Articular chondrocyte of knee joint (primary cell): Measurements from ENCODE around the gene GAB1. TPM values are rescaled to one million over a fixed set of nuclear protein-coding genes. Genes with fewer than 3 reads are reported as not detected.

Experiments used
- small RNA-seq: library from RNA; depleted of rRNA; stranded (forward); fragments of <200 nt; gene quantifications from one replicate; pipeline ENCODE3, GENCODE V24; 2012
- total RNA-seq: library from RNA; depleted of rRNA; stranded (reverse); fragments of >200 nt; gene quantifications from 2 replicates; pipeline ENCODE4 v1.2.3, GENCODE V29; 2012

The GAB1 gene
- 20.1 and 27.5 TPM in 2 replicates for total RNA-seq

GRCh38 chr4:143336781-143337599, at the start of gene GAB1:
Gene GAB1, plus strand, starts transcription at chr4:143336876. Its CDS starts 313 bp downstream, at chr4:143337189.

GRCh38 chr4:143513314-143514168, 176.9 kb downstream of the GAB1 start, which contains the start of gene SMARCA5:
Gene SMARCA5, plus strand, starts transcription at chr4:143513702. Its CDS starts 223 bp downstream, at chr4:143513925.

Small RNAs within 50 kb of the gene (small RNA-seq; reads per million reads assigned to genes)
- not detected for gene MIR3139
- gene RF00019 = not detected

Other genes starting within 250 kb of the GAB1 start
- 27.2 and 28.2 TPM in 2 replicates for gene USP38, start 152.0 kb upstream of the GAB1 start, total RNA-seq
- 37.0 and 51.5 TPM in 2 replicates for gene SMARCA5, start 176.8 kb downstream of the GAB1 start, total RNA-seq